Adrenal gland (tissue), 5 donors: ENCODE results near the gene RAD52.

ENCODE experiments used
- CTCF ChIP-seq, 6 experiments: fragments of 450-650 bp in 4 of 6; fragments of 200-600 bp in 2 of 6; sonication (generic) in 1 of 6; IDR thresholded peaks; 1 replicate in 5 of 6; 2 replicates in 1 of 6; pipeline versions ENCODE4 v1.5.1 to v1.8.0; 2016 to 2021; ENCODE audit warnings: antibody characterized with exemption in 6 of 6, mild to moderate bottlenecking in 2 of 6, moderate library complexity in 1 of 6
- POLR2A ChIP-seq, 2 donors: fragments of 450-650 bp; IDR thresholded peaks; one replicate each; pipeline ENCODE4 v1.6.1; 2017; ENCODE audit warnings: antibody characterized with exemption in 2 of 2, mild to moderate bottlenecking in 2 of 2, moderate library complexity in 1 of 2
- donor health status: DM: no; HTN: no; CAD: no.

- no peak for TF ChIP-seq CTCF (IDR thresholded peaks at IDR 0.05)
- TF ChIP-seq POLR2A (IDR thresholded peaks at IDR 0.05), result no peak
These were observed 79.1 kb downstream of the RAD52 start for GRCh38 chr12:870378-870777.
